GM18873 (cell line): ENCODE results near the gene AQP12A.
"Not testable (repeated sequence)": the region's sequence is repeated elsewhere in the genome, so short reads cannot be mapped to it uniquely, and the experiment has no call there.

Experiments used
- ATAC-seq: cut with Tn5 transposase; IDR thresholded peaks from one replicate; pipeline ENCODE4 v1.9.1; 2021; ENCODE audit warnings: mild to moderate bottlenecking, moderate library complexity, moderate number of reproducible peaks; ENCODE audit not compliant: unreplicated experiment, low FRiP score

The AQP12A gene

DNA sequence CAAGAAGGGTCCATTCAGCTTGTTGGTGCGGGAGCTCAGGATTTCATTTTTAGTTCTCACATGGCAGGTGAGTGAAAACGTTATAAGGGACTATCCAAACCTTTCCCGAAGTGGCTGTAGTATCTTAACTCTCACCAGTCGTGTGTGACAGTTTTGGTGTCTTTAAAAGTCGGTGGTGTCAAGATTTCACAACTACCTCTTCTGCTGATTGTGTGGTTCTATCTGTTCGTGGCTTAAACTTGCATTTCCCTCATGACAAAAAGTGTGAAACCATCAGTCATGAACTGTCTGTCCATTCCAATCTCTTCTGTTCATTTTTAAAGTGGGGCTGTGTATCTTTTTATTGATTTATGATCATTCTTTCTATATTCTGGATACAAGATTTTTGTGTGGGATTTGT is 5.2 kb upstream of the AQP12A start:
- ATAC-seq = no peak

DNA sequence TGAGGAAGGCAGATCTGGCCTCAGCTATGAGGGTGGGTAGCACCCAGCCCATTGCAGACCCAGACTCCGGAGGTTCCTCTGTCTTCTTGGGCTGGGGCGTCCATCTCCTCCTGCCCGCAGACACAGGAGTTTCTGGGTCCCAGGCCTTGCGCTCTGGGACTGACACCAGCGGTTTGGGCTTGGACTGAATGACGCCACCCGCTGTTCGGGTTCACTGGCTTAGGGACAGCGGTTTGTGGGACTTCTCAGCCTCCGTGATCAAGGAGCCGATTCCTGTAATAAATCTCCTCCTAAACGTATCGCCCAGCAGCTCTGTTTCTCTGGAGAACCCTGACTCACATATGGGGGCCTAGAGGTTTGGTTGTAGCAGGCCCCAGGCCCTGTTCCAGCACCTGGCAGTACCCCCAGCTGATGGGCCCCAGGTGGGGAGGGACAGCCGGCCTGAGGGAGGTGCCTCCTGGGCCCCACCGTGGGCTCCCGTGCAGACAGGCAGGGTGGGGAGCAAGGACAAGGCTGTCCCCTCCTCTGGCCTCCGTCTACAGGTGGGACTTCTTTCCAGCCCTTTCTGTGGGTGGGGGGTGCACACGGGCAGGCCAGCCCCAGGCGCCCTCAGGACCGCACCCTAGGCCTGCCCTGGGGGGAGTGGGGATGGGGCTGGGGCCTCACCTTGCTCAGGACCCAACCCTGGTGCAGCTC is 4.5 kb upstream of the AQP12A start:
- ATAC-seq = no peak

DNA sequence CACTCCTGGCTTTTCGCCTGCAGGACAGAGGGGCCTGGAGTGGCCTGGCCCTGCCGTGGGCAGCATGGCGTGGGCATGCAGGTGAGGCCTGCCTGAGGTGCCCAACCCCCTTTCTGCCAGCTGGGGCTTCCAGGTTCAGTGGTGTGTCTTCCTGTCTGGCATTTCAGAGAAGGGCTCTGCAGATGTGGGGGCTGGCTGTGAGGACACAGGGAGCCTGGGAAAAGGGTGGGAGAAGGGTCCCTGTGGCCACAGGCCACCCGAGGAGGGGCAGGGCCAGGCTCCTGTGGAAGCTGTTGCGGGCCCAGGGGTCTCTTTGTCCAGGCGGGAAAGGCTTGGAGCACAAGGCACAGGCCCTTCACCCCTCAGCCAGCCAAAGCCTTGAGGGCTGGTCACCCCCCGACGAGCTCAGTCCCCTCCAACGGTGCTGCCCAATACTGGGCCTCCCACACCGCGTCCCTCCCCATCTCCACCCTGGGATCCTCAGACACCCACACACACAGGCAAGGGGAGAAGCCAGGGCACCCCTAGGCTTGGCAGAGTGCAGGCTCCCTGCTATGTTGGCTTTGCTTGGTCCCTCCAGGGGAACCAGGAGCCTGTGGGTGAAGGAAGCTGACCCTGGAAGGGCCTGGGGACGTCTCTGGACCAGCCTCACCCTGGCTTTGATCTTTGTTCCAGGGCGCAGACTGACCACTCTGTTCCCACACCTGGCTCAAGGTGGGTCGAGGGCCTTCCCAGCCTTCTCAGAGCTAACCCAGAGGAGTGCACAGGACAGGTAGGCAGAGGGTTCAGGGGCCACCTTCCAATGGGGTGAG is 3.7 kb upstream of the AQP12A start:
- no peak for ATAC-seq

DNA sequence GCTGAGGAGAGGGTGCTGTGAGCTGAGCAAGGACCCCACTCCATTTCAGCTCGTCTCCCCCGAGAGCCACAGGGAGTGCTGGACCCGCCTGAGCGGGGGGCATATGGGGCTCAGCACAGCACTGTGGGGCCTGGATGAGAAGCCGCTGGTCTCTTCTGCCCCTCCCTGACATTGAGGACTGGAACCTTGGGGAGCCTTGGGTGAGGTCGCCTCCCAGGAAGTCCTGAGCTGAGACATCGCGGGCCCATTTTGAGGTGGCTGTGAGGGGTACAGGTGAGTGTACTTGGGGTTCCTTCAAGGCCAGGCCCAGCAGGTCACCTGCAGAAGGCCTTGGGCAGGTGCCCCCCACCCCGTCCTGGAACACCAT is 3.1 kb upstream of the AQP12A start:
- no peak for ATAC-seq

DNA sequence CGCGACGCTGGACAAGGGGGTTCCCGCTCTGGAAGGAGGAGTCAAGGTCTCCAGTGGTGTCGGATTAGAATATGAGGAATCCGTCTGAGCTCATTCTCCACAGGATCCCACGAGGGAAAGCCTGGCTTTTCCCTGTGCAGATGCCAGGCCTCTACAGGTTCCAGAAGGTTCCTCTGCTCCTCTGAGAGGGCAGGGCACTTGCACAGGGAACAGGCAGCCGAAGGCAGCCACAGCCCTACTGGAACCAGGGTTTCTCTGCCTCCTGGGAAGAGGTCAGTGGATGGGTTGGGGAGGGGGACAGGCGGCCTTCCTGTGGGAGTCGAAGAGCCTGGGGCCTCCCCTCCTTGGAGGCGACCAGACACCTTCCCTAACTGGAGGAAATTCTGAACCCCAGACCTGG is 1.7 kb upstream of the AQP12A start:
- no peak for ATAC-seq

DNA sequence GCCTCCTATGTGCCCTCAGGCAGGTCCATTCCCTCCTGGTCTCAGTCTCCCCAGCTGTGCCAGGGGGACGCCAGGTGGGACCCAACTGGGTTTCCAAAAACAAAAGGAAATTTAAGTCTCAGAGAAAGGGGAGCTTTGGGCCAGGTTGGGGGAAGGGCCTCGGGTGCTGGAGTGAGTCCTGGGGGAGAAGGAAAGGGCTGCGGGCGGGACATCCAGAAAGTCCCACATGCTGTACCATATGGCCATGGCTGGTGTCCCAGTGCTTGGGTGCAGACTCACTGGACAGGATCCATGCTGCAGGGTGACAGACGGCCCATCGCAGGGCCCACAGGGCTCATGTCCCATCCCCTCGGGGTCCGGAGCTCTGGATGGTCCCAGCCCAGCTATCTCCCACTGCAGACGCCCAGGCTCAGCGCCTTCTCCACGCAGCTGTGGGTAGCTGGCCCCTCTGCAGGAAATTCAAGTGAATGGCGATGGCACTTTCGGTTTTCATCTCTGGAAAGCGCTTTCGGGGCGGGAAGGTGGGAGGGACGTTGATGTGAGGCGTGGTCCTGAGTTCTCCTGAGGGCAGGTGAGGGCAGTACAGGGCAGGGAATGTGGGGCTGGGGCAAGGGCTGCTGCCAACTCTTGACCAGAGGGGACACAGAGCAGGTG is 1.1 kb upstream of the AQP12A start:
- ATAC-seq = not testable (repeated sequence)

DNA sequence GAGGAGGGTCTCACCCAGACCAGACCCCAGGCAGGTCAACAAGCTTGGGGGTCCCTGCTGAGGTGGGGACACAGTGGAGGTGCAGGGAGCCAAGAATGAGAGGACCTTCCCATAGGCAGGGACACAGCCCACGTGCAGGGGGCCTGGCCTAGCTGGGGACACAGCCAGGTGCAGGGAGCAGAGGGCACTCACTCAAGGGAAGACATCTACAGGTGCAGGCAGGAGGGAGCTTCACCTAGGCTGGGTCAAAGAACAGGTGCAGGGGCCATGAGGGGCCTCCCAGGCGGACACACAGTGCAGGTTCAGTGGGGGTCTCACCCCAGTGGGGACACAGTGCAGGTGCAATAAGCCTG is 615 bp upstream of the AQP12A start:
- ATAC-seq = not testable (repeated sequence)

DNA sequence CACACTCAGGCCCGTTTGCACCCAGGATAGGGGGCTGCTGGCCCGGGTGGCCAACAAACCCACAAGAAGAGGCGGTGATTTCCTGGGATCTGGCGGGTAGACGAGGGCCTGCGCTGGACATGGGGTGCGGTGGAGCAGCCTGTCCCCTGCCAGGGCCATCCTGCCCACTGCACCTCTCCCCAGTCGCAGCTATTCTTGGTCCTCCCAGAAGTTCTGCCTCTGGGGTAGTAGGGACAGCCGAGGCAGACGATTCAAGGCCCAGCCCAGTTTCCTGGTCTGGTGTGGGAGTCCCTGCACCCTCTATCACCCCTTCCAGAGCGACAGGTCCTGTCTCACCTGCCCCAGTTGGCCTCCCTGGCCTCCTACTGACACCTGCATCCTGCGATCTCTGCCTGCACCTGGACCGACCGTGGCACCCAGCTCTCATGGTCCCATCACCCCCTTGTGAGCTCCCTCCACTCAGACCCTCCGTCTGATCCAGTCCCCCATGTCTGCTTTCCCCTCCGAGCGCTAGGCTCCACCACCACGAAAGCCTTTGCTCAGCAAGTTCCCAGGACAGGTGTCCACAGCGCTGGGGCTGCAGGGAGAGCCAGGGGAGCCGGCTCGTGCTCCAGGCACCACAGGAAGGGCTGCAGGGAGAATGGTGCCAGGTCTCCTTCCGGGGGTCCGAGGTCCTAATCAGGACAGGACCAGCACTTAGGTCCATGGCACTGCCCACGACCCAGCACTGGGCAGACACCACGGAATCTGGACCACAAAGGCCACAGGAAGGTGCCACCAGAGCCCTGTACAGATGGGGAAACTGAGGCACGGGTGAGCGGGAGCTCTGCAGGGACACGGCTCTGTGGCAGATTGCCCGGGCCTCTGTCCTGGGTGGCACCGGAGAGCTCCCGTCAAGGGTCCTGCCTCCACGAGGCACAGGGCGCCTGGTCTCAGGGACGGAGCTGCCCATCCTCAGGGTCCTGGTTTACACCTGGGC is 1.2 kb downstream of the AQP12A start:
- not testable (repeated sequence) for ATAC-seq

DNA sequence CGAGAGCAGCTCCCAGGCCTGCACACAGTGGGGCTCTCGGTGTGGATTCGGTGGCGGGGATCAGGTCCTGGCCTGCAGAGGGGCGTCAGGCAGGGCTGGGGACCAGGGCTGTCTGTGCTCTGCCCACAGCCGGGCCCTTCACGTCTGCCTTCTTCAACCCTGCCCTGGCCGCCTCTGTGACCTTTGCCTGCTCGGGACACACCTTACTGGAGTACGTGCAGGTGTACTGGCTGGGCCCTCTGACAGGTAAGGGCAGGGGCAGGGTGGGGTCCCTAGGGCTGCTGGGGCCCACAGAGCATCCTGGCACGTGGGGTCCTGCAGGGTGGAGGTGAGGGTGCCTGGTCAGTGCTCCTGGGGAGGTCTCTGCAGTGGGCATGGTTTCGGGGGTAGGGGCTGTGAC is 2.6 kb downstream of the AQP12A start:
- not testable (repeated sequence) for ATAC-seq

DNA sequence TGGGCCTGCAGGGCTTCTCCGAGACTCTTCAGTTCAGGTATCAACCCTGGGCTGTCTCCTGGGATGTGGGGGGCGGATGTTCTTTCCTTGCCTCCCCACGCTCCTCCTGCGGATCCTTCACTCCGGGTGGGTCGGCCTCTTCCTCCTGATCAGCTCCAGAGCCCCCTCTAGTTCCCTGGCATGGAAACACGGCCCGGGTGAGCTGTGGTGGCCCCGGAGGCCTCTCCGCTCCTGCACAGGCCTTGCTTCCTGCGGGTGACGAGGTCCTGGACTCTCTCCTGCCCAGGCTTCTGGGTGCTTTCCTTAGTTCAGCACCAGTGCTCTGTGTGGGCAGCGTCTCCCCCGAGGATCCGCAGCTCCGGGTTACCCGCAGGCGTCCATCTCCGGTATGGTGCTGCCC is 3.9 kb downstream of the AQP12A start:
- not testable (repeated sequence) for ATAC-seq

DNA sequence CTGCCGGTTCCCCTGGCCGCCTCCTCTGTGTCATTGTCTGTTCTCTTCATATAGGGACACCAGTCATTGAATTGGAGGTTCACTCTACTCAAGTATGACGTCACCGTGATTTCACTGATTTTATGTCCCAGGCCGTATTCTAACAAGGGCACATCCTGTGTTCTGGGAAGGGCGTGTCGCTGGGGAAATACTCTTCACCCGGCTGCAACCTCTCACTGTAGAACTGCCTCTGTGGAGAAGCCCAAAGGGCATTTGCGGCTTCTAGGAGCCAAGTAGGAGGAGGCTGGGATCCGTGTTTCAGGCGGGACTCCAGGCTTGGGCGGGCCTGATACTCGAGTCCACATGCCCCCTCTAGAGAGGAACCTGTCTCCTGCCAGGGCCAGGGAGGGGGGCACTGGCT is 4.8 kb downstream of the AQP12A start:
- not testable (repeated sequence) for ATAC-seq

DNA sequence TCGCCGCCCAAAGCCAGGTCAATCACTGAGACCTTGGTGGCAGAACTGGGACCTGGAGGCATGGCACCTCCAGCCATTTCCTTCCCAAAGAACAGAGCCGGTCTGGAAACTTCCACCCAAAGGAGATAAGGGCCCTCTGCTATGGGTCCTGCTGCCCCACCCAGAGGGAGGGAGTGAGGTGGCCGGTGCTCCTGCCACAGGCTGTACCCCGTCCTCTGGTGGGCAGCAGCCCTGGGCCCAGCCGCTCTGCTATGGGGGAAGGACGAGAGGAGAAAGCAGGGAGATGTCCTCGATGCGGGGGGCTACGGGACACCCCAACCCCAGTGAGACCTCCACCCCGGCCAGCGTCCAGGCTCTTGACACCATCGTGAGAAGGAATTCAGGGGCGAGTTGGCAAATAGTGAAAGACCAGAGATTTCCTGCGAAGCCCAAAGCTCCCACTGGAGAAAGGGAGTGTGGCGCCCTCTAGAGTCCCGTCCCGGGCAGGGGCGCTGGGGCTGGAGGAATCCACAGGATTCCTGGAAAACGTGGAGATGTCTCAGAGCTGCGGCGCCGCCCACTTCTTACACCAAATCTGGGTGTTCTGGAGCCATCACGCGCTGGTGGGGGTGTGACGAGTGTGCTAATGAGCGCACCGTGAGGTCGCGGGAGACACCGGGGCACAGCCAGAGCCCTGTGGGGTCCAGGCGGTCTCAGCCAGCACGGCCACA is 7.3 kb downstream of the AQP12A start:
- ATAC-seq = not testable (repeated sequence)

DNA sequence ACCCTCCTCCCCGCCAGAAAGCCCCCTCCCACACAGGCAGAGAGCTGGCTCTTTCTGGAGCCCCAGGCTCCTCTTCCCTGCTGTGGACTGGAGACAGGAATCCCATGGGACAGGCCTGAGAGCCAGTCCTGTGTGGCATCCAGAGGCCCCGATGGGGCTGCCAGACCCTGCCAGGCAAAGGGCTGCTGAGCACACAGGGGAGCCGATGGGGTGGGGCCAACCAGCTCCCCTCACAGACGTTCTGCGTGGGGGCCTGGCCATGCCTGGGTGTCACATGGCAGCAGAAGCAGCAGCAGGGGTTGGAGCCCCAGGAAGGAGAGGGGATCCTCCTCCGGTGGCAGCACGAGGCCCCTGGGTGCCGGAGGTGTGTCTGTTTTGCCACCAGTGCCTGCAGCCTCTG is 8.2 kb downstream of the AQP12A start:
- ATAC-seq = not testable (repeated sequence)

DNA sequence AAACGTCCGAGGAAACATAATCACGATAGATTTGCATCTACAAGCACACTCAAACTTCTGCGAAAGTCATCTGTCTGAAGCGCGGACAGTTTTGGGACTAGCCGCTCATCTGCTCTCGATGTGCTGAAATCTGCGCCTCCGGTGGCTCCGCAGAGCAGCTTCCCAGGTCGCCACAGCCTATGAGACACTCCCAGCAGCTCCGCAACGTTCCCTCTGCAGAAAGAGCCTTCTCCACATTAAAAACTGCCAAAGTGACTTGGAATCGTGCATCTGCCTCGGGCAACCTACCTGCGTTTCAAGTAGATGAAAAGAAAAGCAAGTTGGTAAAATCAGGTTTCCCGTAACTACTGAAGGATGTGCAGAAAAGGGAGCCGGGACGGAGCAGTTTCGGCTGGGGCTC is 8.9 kb downstream of the AQP12A start:
- not testable (repeated sequence) for ATAC-seq

DNA sequence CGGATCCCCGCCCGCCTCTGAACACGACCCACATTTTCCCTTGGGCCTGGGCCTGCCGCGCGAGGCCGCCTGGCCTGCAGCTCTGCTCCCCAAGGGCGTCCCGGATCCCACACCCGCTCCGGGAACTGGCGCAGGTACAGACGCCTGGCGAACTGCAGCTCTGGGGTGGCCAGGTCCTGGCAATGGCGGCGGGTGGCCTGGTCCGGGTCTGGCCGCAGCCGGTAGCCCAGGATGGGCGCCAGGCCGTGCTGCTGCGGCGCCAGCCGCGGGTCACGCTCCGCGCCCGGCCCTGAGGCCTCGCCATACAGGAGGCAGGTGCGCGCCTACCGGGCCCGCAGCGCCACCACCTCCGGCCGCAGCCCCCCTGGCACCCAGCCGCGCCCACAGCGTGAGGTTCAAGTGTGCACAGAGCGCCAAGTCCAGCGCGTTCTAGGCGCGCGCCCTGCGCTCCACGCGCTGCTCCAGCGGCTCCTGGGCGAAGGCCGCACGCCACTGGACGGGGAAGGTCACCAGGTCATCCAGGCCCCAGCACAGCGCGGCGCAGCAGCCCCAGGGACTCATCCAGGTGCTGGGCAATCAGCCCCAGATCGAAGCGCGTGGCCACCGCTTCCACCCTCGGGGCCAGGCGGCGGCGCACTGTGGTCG is 9.5 kb downstream of the AQP12A start:
- no peak for ATAC-seq

DNA sequence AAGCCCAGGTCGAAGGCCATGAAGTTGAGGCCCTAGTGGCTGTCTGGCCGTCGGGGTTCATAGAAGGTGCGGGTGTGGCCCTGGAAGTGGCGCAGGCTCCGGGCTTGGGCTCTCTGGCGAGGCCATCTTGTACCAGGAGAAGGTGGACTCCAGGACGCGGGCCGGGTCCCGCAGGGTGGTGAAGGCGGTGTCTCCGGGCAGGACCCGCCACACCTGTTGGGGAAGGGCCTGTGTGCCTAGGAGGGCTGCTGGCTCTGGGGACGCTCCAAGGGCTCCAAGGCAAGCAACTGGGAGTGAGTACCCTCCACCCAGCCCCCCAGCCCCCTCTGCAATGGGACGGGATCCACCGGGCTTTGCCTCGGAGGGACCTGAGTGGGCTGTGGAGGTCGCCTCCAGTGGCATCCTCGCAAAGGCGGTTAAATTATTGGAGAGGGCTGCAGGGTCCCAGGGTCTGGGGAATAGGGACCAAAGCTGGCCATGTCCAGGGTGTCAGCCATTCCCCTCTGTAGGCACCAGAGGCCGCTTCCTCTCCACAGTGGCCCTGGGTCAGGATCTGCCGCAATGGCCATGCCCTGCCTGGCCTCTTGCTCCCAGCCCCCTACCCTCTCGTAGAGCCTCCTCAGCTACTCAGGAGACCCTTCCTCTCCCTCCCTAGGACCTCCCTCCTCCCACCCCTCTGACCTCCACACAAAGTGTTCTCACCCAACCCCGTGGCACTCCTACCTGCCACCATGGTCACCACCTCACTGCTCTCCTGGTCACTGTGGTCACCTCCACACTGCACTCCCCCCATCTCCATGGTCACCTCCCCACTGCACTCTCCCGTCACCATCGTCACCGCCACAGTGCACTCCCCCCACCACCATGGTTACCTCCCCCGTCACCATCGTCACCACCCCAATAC is 10.3 kb downstream of the AQP12A start:
- no peak for ATAC-seq

DNA sequence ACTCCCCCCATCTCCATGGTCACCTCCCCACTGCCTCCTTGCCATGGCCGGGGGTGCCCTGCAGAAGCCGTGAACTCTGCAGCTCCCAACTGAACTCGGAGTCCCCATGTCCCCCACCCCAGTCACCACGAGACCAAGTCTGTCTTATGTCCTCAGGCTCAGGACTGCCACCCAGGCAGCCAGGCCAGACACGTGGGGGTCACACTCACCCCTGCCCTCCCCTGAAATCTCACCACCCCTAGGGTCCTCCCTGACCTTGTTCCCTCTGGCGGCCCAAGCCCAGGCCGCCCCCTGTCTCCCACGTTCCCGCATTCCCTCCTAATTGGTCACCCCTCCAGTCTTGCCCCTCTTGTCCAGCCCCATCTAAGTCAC is 11.0 kb downstream of the AQP12A start:
- ATAC-seq = no peak
